Progenitor cell of endocrine pancreas (in vitro differentiated cells): ENCODE measurements around the gene UNC45B. TPM values are rescaled to one million over a fixed set of nuclear protein-coding genes. Genes with fewer than 3 reads are reported as not detected.

ENCODE experiments used
- DNase-seq: peaks from one replicate; pipeline ENCODE4 v3.0.0; 2021; ENCODE audit warnings: low spot score; ENCODE audit not compliant: unreplicated experiment
- H3K27ac Mint-ChIP-seq: 2 replicates; pipeline ENCODE4 v1.8.0; 2021; ENCODE audit warnings: mild to moderate bottlenecking, moderate library complexity, mixed read lengths
- H3K27me3 Mint-ChIP-seq: 2 replicates; pipeline ENCODE4 v1.8.0; 2021; ENCODE audit warnings: mixed read lengths
- H3K36me3 Mint-ChIP-seq: 2 replicates; pipeline ENCODE4 v1.8.0; 2022; ENCODE audit warnings: mixed read lengths; ENCODE audit not compliant: insufficient read depth
- H3K4me1 Mint-ChIP-seq: 2 replicates; pipeline ENCODE4 v1.8.0; 2021; ENCODE audit warnings: low read depth, mixed read lengths
- H3K4me3 Mint-ChIP-seq: 2 replicates; pipeline ENCODE4 v1.8.0; 2021; ENCODE audit warnings: low read depth, mild to moderate bottlenecking, moderate library complexity, mixed read lengths
- H3K9me3 Mint-ChIP-seq: 2 replicates; pipeline ENCODE4 v1.8.0; 2021; ENCODE audit warnings: low read depth, mixed read lengths
- CTCF ChIP-seq: fragments of 200-600 bp; sonication (generic); IDR thresholded peaks from one replicate; pipeline ENCODE4 v1.5.0; 2021; ENCODE audit warnings: antibody characterized with exemption, mild to moderate bottlenecking; ENCODE audit not compliant: unreplicated experiment
- total RNA-seq: library from RNA; stranded (reverse); gene quantifications from 2 replicates; pipeline ENCODE4 v1.2.1, GENCODE V29; 2021

The UNC45B gene
- total RNA-seq, 1 donor from 2014 or later: not detected

GRCh38 chr17:35152421-35153140, 5.0 kb downstream of the UNC45B start:
- Mint-ChIP-seq H3K27ac (no peak overlapping the region), H3K27me3 (no peaks in the 10 kb centered on the region), H3K4me3 (no peak overlapping the region), H3K4me1 (peaks cover 1% of the 10 kb centered on the region), H3K9me3 (no peaks in the 10 kb centered on the region), H3K36me3 (no peaks in the 10 kb centered on the region)
- TF ChIP-seq CTCF: no peak
- no peak for DNase-seq

- TF ChIP-seq CTCF: no peak
- no peak overlapping the region for H3K4me3 Mint-ChIP-seq
- no peak for DNase-seq
- H3K4me1 Mint-ChIP-seq: peaks cover 1% of the 10 kb centered on the region
- H3K9me3 Mint-ChIP-seq: no peaks in the 10 kb centered on the region
- no peak overlapping the region for H3K27ac Mint-ChIP-seq
- no peaks in the 10 kb centered on the region for H3K36me3 Mint-ChIP-seq
- H3K27me3 Mint-ChIP-seq: no peaks in the 10 kb centered on the region
Measured at GRCh38 chr17:35154196-35155165, 6.9 kb downstream of the UNC45B start.

DNA sequence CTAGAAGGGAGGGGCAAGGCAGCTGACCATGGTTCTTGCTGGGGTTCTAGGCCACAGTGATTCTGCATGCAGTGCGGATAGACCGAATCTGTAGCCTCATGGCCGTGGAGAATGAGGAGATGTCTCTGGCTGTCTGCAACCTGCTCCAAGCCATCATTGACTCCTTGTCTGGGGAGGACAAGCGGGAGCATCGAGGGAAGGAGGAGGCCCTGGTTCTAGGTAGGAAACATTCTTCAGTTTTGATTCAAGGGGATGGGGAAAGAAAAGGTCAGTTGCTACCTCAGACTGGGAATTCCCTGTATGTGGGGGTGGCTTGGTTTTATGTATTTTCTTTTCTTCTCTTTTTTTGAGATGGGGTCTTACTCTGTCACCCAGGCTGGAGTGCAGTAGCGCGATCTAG, 7.6 kb downstream of the UNC45B start:
- Mint-ChIP-seq H3K27ac (no peak overlapping the region), H3K4me3 (no peak overlapping the region), H3K36me3 (no peaks in the 10 kb centered on the region), H3K27me3 (peaks cover 3% of the 10 kb centered on the region), H3K4me1 (peaks cover 3% of the 10 kb centered on the region), H3K9me3 (no peaks in the 10 kb centered on the region)
- no peak for TF ChIP-seq CTCF
- DNase-seq: no peak

DNA sequence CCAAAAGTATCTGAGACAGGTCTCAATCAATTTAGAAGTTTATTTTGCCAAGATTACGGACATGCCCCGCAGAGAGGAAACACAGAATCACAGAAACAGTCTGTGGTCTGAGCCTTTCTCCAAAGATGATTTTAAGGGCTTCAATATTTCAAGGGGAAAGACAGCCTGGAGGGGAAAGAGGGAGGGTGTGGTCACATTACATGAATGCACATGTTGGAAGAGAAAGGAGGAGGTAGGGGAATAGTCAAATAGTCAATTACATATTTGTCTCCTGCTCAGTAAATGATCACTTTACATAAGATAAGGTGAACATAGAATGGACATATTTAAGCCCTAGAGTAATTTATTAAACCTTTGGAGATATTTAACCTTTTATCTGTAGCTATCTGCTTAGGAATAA, 12.3 kb downstream of the UNC45B start:
- no peak for DNase-seq
- TF ChIP-seq CTCF: no peak
- Mint-ChIP-seq H3K36me3 (no peaks in the 10 kb centered on the region), H3K4me1 (peaks cover 2% of the 10 kb centered on the region), H3K27me3 (peaks cover 11% of the 10 kb centered on the region), H3K9me3 (no peaks in the 10 kb centered on the region), H3K27ac (no peak overlapping the region), H3K4me3 (no peak overlapping the region)

- TF ChIP-seq CTCF: no peak
- H3K4me3 Mint-ChIP-seq: no peak overlapping the region
- H3K4me1 Mint-ChIP-seq: peaks cover 2% of the 10 kb centered on the region
- DNase-seq: no peak
- H3K36me3 Mint-ChIP-seq: no peaks in the 10 kb centered on the region
- H3K9me3 Mint-ChIP-seq: no peaks in the 10 kb centered on the region
- H3K27me3 Mint-ChIP-seq: peaks cover 11% of the 10 kb centered on the region
- H3K27ac Mint-ChIP-seq: no peak overlapping the region
Measured at GRCh38 chr17:35160354-35161201, 13.0 kb downstream of the UNC45B start.
